Measurements from ENCODE around the gene GPR142. TPM values are rescaled to one million over a fixed set of nuclear protein-coding genes. Genes with fewer than 3 reads are reported as not detected.

Gene GPR142
- total RNA-seq, 1 experiment from 2014 or later = 0.33 TPM

GRCh38 chr17:74354561-74354960 lies 12.7 kb upstream of the GPR142 start:
- H3K9me3 Mint-ChIP-seq = no peaks in the 10 kb centered on the region; a peak in 1 of 5 replicates
- H2BK120ac ChIP-seq (ENCODE audit: low read depth, low read length, poor library complexity, severe bottlenecking) = no peak overlapping the region
- no peak overlapping the region for H2AK5ac ChIP-seq (ENCODE audit: insufficient read length, low read length)
- H2BK5ac ChIP-seq (ENCODE audit: insufficient read length, low read length) = no peak overlapping the region
- H2BK15ac ChIP-seq (ENCODE audit: low read depth, low read length) = no peak overlapping the region
- no peak overlapping the region for H3K23ac ChIP-seq (ENCODE audit: insufficient read length, low read depth, low read length)
- H4K20me1 ChIP-seq (ENCODE audit: control insufficient read depth, insufficient read depth, insufficient read length) = no peaks in the 10 kb centered on the region
- no peak overlapping the region for H3T11ph ChIP-seq (ENCODE audit: low read length)
- H3K36me3 Mint-ChIP-seq (ENCODE audit: insufficient read depth in 1 of 3, low read depth in 3 of 3) = peaks cover 0 to 9% (median 7%) of the 10 kb centered on the region in 3 experiments; a peak in 4 of 7 replicates
- no peak overlapping the region for H4K5ac ChIP-seq (ENCODE audit: insufficient read length, low read depth, low read length)
- H2BK12ac ChIP-seq (ENCODE audit: insufficient read length, low read depth, low read length) = no peak overlapping the region
- no peak overlapping the region; a peak in 1 of 5 replicates for H3K4me3 Mint-ChIP-seq
- no peak overlapping the region for H3K56ac ChIP-seq (ENCODE audit: insufficient read length, low read depth, low read length)
- no peak overlapping the region for H3K14ac ChIP-seq (ENCODE audit: insufficient read depth, low read length)
- H4K8ac ChIP-seq (replicated peaks; ENCODE audit: insufficient read length, low read depth, low read length) = no peak overlapping the region
- no peak overlapping the region for H3K18ac ChIP-seq (ENCODE audit: insufficient read length, low read depth, low read length)
- no peak overlapping the region for H4K91ac ChIP-seq (ENCODE audit: insufficient read length, low read depth, low read length)
- H3K27me3 Mint-ChIP-seq (ENCODE audit: low read depth) = peaks cover 93% of the 10 kb centered on the region
- no peak overlapping the region for H3K9ac ChIP-seq (ENCODE audit: extremely low read depth, insufficient read length, low read length)
- H2BK20ac ChIP-seq (ENCODE audit: low read depth, low read length, poor library complexity, severe bottlenecking) = no peak overlapping the region
- WGBS (ENCODE audit: extremely low coverage, insufficient read length, low lambda C conversion rate) = no CpG with 5 or more reads among the region's 10 CpGs
- peaks cover 13% of the 10 kb centered on the region; the same call in 1 of the 2 replicates for H3K27me3 ChIP-seq (ENCODE audit: insufficient read depth, low read length)
- H3K23me2 ChIP-seq (ENCODE audit: insufficient read length, low read depth, low read length, poor library complexity, severe bottlenecking) = no peaks in the 10 kb centered on the region
- H3K27ac Mint-ChIP-seq = no peak overlapping the region
- no peaks in the 10 kb centered on the region for H3K79me2 ChIP-seq (ENCODE audit: insufficient read depth, low read length)
- no peak for DNase-seq
- no peak overlapping the region for H3K4ac ChIP-seq (ENCODE audit: low read depth, low read length)
- H3K79me1 ChIP-seq (ENCODE audit: insufficient read depth, low read depth, low read length, poor library complexity, severe bottlenecking) = no peaks in the 10 kb centered on the region
- peaks cover 7 to 22% of the 10 kb centered on the region in 2 experiments; a peak in 3 of 4 replicates for H3K4me1 Mint-ChIP-seq
- H3K4me2 ChIP-seq (ENCODE audit: insufficient read depth, insufficient read length, low read length) = no peak overlapping the region
- no peaks in the 10 kb centered on the region for H3K9me3 ChIP-seq (ENCODE audit: control insufficient read depth, low read depth, low read length)
- H3K27ac ChIP-seq (ENCODE audit: insufficient read length, low read depth, low read length) = no peak overlapping the region
- H2AFZ ChIP-seq (ENCODE audit: low read length) = no peak overlapping the region
- TF ChIP-seq CTCF (conservative IDR thresholded peaks at IDR 0.05) = no peak
- 0 out of 2 replicates have a peak, but pooled peaks cover 2% of the 10 kb centered on the region for H3K4me1 ChIP-seq (ENCODE audit: insufficient read depth, low read length)
